HG02943 (cell line): Measurements from ENCODE around the gene TRPC4AP.

Source experiments
- ATAC-seq: cut with Tn5 transposase; IDR thresholded peaks from one replicate; pipeline ENCODE4 v1.9.1; 2021; ENCODE audit warnings: mild to moderate bottlenecking, low read depth, moderate library complexity; ENCODE audit not compliant: unreplicated experiment

The TRPC4AP gene

DNA sequence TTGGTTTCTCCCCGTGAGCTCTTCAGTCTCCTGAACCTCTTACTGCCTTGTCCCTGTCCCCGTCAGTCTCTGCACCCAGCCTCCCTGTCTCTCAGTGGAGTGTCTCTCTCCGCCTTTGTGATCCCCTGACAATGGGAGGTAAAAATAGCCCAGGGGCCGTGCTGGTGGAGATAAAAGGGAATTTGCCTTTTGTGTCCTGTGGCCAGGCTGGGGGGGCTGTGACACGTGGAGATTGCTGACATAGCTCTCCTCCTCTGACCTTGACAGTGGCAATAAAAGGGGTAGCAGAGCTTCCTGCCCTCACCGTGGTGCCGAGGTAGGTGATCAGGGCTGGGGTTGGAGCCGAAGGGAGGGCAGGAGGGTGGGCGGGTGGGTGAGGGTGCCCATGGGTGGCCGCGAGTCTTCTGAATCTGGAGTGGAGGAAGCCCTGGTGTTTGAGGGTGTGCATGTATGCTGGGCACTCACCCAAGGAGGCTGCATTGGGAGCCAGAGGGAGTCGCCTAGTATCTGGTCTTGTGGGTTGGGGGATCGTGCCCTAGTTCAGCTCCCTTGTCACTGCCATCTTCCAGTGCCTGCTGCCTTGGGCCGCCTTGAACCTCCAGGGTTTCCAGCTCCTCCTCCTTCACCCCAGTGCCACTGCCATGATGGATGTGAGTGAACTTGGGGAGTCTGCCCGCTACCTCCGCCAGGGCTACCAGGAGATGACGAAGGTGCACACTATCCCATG is 115.1 kb downstream of the TRPC4AP start:
- no peak for ATAC-seq

DNA sequence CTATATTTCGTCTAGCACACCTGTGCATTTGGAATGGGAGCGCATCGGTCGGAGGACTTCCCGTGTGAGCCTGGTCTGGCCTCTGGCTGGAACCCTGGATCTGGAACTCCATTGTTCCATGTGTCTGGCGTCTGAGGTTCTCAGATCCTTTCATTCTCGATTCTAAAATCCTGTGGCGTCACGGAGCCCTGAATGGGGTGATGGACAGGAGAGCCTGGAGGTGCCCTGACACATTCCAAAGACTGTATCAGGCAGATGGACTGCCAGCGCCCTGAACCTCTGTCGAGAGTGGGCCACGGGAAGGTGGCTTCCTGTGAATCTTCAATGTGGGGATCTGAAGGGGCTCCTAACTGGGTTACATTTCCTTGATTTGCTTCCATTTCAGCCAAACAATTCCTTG is 116.3 kb downstream of the TRPC4AP start:
- ATAC-seq = no peak

GRCh38 chr20:34974246-34974645 is 118.4 kb downstream of the TRPC4AP start:
- ATAC-seq = no peak

DNA sequence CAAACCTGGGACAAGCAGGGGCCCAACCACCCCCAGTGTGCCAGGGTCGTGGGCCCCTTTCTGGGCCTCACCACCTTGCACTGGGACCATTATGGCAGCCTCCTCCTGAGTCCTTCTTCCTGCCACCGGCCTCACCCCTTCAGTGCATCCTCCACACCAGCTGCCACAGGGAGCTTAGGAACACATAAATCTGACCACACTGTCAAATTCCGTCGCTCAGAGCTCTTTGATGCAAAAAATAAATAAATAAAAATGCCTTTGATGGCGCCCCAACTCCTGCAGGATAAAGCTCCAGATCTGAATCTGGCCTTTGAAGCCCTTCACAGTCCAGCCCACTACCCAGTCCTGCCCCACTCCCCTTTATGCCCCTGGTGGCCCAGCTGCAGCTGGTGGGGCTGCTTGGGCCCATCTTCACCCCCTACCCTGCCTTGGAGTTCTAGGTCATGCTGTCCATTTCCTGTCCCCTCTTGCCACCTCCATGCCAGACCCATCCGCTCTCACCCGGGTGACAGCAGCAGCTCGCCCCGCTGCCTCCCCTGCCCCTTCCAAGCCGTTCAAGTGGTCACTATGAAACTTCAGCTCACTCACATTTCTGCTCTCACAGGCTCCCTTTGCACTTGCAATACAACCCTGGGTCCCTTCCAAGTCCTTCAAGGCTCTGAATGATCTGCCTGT is 120.9 kb downstream of the TRPC4AP start:
- ATAC-seq = no peak

- ATAC-seq = no peak
These were observed 121.6 kb downstream of the TRPC4AP start for GRCh38 chr20:34970846-34971560.

- ATAC-seq = no peak
These were observed 122.3 kb downstream of the TRPC4AP start for GRCh38 chr20:34970193-34970840.

DNA sequence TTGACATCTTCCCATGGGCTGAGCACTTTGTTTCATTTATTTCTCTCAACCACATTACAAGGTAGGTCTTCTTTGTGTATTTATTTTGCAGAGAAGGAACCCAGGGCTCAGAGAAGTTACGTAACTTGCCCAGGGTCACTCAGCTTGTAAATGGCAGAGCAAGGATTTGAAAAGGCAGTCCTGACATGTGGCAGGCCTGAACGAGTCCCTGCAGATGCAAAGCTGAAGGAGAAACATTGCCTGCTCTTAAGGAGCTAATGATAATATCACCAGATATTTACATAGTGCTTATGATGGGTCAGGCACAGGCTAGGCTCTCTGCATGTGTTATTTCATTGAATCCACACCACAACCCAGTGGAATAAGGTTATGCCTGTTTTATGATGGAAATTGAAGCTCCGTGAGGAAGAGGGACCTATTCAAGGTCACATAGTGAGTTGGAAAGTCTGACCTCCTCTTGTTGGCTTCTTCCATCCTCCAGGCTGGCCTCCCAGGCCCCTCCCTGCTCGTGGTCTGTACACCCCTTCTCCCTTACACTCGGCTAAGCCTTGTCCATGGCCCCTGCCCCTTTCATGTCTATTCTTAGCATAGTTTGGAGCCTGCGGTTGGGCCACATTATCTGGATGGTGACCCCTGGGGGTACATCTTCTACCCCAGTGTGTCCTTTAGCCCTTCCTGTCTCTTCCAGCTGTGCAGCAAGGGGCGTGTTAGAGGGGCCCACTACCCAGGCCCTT is 124.4 kb downstream of the TRPC4AP start:
- ATAC-seq = no peak

GRCh38 chr20:34967421-34967820 is 125.2 kb downstream of the TRPC4AP start:
- ATAC-seq = no peak

- ATAC-seq = no peak
These were observed 127.6 kb downstream of the TRPC4AP start for GRCh38 chr20:34965051-34965450.

DNA sequence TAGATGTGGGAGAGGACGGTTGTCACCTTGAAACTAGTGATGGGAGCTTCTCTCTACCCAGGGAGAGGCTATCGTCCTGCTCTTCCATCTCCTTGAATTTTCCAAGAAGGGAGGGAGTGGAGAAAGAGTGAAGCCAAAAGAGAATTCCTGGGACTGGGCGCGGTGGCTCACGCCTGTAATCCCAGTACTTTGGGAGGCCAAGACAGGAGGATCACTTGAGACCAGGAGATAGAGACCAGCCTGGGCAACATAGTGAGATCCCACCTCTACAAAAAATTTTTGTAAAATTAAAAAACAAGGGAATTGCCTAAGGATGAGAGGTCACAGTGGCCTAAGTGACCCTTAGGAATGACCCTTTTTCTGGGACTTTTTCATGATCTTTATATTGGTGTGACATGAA is 128.1 kb downstream of the TRPC4AP start:
- no peak for ATAC-seq

GRCh38 chr20:34956751-34957472 is 135.7 kb downstream of the TRPC4AP start:
- ATAC-seq = no peak

DNA sequence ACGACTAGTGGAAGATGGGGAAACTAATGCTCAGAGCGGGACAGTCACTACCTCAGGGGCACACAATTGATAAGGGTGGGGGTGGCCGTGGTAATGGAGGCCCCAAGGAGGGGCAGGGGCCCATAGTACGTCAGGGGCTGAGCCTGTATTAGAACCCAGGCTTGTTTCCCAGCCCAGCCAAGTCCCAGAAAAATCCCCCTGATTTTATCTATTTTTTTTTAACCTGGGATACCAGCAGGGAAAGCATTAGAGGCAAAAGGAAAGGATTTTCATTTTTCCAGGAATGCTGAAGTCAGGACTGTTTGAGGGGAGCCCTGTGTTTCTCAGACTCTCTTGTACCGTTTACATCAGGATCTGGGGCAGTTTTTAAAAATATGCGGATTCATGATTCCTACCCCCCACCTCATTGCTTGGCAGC is 136.6 kb downstream of the TRPC4AP start:
- ATAC-seq = no peak

DNA sequence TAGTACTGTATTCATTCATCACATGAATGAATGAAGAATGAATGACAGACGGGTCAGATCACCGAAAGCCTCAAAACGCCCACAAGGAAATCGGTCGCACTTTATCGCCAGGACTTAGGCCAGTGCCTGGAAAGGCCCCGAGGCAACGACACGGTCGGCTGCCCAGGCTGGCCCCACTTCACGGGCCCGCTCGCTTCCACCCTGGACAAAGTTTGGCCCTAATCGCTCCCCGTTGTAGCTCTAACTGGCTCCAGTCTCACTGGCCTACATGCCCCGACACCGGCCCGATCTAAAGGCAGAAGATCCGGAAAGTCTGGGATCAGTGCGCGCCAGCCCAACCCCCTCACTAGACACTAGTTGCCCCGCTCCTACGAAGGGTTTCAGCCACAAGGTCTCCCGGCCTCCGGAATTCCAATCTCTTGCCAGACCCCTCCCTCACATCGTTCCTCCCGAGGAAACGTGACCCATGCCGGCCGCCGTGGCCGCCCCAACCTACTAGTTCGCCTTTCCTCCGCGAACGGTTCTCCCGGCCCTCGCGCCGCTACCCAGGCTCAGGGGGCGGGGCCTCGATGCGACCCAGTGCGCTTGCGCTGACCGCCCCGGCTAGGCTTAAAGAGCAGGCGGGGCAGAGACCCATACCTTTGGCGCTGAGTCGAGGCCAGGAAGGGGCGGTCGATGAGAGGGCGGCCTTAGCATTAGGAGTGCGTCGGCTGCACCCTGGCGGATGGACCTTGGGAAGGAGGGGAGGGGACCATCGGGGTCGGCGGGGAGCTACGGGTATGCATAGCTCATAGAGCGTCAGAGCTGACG is 137.2 kb downstream of the TRPC4AP start, which contains the start of the genes GSS and MYH7B:
Gene GSS (minus strand): TSS at position 576 of the 810 bp plus-strand sequence. CDS start 3,954 bp downstream, outside the sequence.
Gene MYH7B (plus strand): TSS at position 638 of the 810 bp plus-strand sequence. CDS start 22,138 bp downstream, outside the sequence.
- peak; percentile 81 for ATAC-seq

DNA sequence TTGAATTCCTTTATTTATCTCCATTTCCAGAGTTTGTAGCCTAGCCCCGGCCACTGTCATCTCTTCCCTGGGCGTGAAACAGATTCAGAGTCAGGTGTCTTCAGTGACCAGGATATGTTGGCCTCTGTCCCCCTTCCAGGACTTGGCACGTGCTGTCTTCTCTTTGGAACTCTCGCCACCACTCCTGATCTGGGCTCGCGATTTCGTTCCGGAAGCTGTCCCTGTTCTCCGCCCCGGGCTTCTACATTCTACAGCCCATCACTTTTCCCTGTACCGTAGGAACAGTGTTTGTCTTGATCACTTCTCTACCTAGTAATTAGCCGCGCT is 137.7 kb downstream of the TRPC4AP start:
- ATAC-seq = no peak

DNA sequence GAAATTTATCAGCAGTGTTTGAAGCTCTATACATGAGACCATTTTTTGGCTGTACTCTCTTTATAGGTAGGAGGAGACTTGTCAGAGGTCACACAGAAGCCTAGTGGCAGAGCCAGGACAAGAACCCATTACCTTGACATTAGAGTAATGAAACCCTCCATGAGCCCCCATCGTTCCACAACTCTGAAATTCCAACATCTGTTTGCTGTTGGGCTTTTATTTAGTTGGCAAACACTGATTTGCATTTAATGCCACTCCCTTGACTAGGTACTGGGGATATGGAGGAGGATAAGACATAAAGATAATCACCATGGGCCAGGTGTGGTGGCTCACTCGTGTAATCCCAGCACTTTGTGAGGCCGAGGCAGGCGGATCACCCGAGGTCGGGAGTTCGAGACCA is 138.6 kb downstream of the TRPC4AP start:
- ATAC-seq = no peak

GRCh38 chr20:34952671-34953070 is 139.9 kb downstream of the TRPC4AP start:
- ATAC-seq = no peak
